Measurements from ENCODE around the gene IMP4.

IMP4 gene

GRCh38 chr2:130307850-130308249 lies 34.8 kb upstream of the IMP4 start:
- DNase-seq (ENCODE audit: low read depth) = no peak
- TF ChIP-seq CTCF (IDR thresholded peaks at IDR 0.05; ENCODE audit: control insufficient read depth, extremely low read depth, insufficient read depth) = no peak
- H3K4me3 ChIP-seq (ENCODE audit: low read depth, low read length) = no peak overlapping the region

- no peak overlapping the region for H3K4me3 ChIP-seq (ENCODE audit: low read depth, low read length)
- TF ChIP-seq CTCF (IDR thresholded peaks at IDR 0.05; ENCODE audit: control insufficient read depth, extremely low read depth, insufficient read depth) = no peak
- DNase-seq (ENCODE audit: low read depth) = no peak
These were observed 31.8 kb upstream of the IMP4 start for GRCh38 chr2:130310881-130311280.

DNA sequence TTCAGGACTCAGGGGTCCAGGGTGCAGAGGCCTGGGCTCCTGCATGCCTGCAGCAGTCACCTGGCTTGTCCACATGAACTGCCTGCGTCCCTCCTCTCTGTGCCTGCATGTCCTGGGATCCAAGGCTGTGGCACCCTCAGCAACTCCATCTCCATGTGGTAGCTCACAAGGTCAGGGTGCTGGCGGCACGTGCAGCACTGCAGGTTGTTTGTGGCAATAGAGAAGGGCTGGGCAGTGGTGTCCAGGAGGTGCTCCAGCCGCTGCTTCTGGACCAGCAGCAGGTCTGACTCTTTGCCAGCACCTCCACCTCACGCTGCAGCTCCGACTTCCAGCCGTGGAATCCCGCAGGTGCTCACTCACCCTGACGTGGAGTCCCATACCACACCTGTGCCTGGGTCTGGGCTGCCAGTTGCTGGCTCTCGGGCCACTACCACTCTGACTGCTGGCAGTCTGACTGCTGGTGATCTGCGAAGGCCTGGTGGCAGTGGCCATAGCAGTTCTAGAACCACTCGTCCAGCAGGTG lies 28.8 kb upstream of the IMP4 start:
- H3K4me3 ChIP-seq (ENCODE audit: low read depth, low read length) = no peak overlapping the region
- no peak for TF ChIP-seq CTCF (IDR thresholded peaks at IDR 0.05; ENCODE audit: control insufficient read depth, extremely low read depth, insufficient read depth)
- DNase-seq (ENCODE audit: low read depth) = no peak

DNA sequence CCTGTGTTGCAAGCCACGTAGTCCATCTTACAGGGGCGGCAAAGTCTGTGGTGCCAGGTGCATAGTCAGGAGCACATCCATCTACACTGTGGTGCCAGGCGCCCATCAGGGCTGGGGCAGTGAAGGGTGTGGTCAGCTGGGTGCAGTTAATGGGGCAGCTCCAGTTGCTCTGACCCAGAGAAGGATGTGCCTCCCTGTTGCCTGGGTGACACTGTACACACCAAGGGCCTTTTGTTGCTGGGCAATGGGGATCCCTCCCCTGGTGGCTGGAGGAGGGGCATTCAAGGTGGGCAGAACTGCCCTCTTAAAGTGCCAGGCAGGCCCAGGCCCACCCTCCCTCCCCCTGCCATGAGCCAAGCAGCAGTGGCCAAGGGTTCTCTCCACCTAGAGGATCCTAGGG lies 28.3 kb upstream of the IMP4 start:
- TF ChIP-seq CTCF (IDR thresholded peaks at IDR 0.05; ENCODE audit: control insufficient read depth, extremely low read depth, insufficient read depth) = no peak
- DNase-seq (ENCODE audit: low read depth) = no peak
- H3K4me3 ChIP-seq (ENCODE audit: low read depth, low read length) = no peak overlapping the region

DNA sequence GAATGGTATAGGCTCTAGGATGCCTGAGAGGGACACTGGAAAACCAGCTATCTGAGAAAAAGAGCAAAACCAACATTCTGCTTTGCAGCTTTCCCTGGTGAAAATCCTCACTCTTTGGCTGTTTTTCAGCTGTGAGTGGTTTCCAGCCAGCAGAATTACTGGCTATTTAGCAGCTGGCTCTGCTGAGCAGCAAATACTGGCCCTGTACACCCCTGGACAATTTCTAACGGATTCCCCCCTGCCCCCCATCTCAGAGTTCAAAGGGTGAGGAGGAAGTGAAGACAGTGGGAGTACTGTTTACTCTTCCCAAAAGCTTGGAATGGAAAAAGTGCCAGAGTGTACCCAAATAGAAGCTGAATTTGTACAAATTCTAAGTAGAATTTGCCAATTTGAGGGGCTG lies 26.1 kb upstream of the IMP4 start:
- DNase-seq (ENCODE audit: low read depth) = no peak
- H3K4me3 ChIP-seq (ENCODE audit: low read depth, low read length) = no peak overlapping the region
- TF ChIP-seq CTCF (IDR thresholded peaks at IDR 0.05; ENCODE audit: control insufficient read depth, extremely low read depth, insufficient read depth) = no peak

- H3K4me3 ChIP-seq (ENCODE audit: low read depth, low read length) = no peak overlapping the region
- DNase-seq (ENCODE audit: low read depth) = no peak
- no peak for TF ChIP-seq CTCF (IDR thresholded peaks at IDR 0.05; ENCODE audit: control insufficient read depth, extremely low read depth, insufficient read depth)
These were observed 23.8 kb upstream of the IMP4 start for GRCh38 chr2:130318906-130319305.

GRCh38 chr2:130319536-130319935 lies 23.2 kb upstream of the IMP4 start:
- no peak for TF ChIP-seq CTCF (IDR thresholded peaks at IDR 0.05; ENCODE audit: control insufficient read depth, extremely low read depth, insufficient read depth)
- DNase-seq (ENCODE audit: low read depth) = no peak
- H3K4me3 ChIP-seq (ENCODE audit: low read depth, low read length) = no peak overlapping the region

Measured in LNCaP clone FGC (cell line).